CD8-positive, alpha-beta memory T cell (primary cell): ENCODE measurements around the gene CD93. TPM values are rescaled to one million over a fixed set of nuclear protein-coding genes. Genes with fewer than 3 reads are reported as not detected.

Experiments
- CTCF ChIA-PET: fragments of 350-600 bp; sonication (Branson Sonifier 250); formaldehyde crosslinking; loops from one replicate; lab custom pipeline; 2021; ENCODE audit warnings: antibody characterized with exemption; lab: Charles Lee
- POLR2A ChIA-PET: fragments of 350-600 bp; sonication (Branson Sonifier 250); formaldehyde crosslinking; loops from one replicate; lab custom pipeline; 2021; ENCODE audit warnings: antibody characterized with exemption; lab: Charles Lee
- DNase-seq, 5 donors: peaks; one replicate each; pipeline versions ENCODE4 v3.0.0 to v3.0.0-alpha.2; 2020 to 2022; ENCODE audit warnings: mixed read lengths in 1 of 5
- H3K27ac ChIP-seq: one replicate; pipeline ENCODE4 v1.7.0; 2013; ENCODE audit warnings: low read depth, mild to moderate bottlenecking, low read length, moderate library complexity
- H3K27me3 ChIP-seq: 2 replicates; pipeline ENCODE4 v1.7.0; 2013; ENCODE audit warnings: low read length, mild to moderate bottlenecking; ENCODE audit not compliant: insufficient read depth, poor library complexity, severe bottlenecking
- H3K36me3 ChIP-seq: 2 replicates; pipeline ENCODE4 v1.7.0; 2013; ENCODE audit warnings: mild to moderate bottlenecking, low read length, moderate library complexity; ENCODE audit not compliant: insufficient read depth
- H3K4me1 ChIP-seq: 2 replicates; pipeline ENCODE4 v1.7.0; 2013; ENCODE audit warnings: mild to moderate bottlenecking, low read length, moderate library complexity; ENCODE audit not compliant: insufficient read depth
- H3K4me3 ChIP-seq: 2 replicates; pipeline ENCODE4 v1.7.0; 2013; ENCODE audit warnings: mild to moderate bottlenecking, low read length
- H3K9me3 ChIP-seq: 2 replicates; pipeline ENCODE4 v1.7.0; 2013; ENCODE audit warnings: mild to moderate bottlenecking, low read length
- H3K27ac Mint-ChIP-seq, 8 donors: one replicate each; pipeline ENCODE4 v1.8.0; 2020 to 2021; ENCODE audit warnings: mixed read lengths in 8 of 8, mild to moderate bottlenecking in 6 of 8, inconsistent platforms in 3 of 8, moderate library complexity in 3 of 8
- H3K27me3 Mint-ChIP-seq, 2 donors: one replicate each; pipeline ENCODE4 v1.8.0; 2020 to 2021; ENCODE audit warnings: mixed read lengths in 2 of 2, mild to moderate bottlenecking in 1 of 2, moderate library complexity in 1 of 2
- H3K36me3 Mint-ChIP-seq, 3 donors: one replicate each; pipeline ENCODE4 v1.8.0; 2020 to 2021; ENCODE audit warnings: mixed read lengths in 3 of 3, inconsistent platforms in 1 of 3, mild to moderate bottlenecking in 1 of 3
- H3K4me1 Mint-ChIP-seq, 3 donors: one replicate each; pipeline ENCODE4 v1.8.0; 2020 to 2021; ENCODE audit warnings: mixed read lengths in 3 of 3, inconsistent platforms in 1 of 3, mild to moderate bottlenecking in 1 of 3
- H3K4me3 Mint-ChIP-seq, 7 donors: one replicate each; pipeline ENCODE4 v1.8.0; 2020 to 2021; ENCODE audit warnings: mixed read lengths in 7 of 7, mild to moderate bottlenecking in 6 of 7, moderate library complexity in 4 of 7, inconsistent platforms in 2 of 7
- H3K9me3 Mint-ChIP-seq, 5 donors: one replicate each; pipeline ENCODE4 v1.8.0; 2020 to 2022; ENCODE audit warnings: mixed read lengths in 5 of 5, mild to moderate bottlenecking in 3 of 5, moderate library complexity in 2 of 5, inconsistent platforms in 1 of 5
- polyA plus RNA-seq: library from polyadenylated mRNA; unstranded; fragments of 300-500 nt; fragmentation: Illumina TruSeq; gene quantifications from one replicate; pipeline ENCODE4 v1.2.3, GENCODE V29; 2021
- total RNA-seq, 2 experiments: library from RNA; stranded (reverse); gene quantifications; one replicate each; pipeline ENCODE4 v1.2.3, GENCODE V29; 2021

Gene CD93
- total and polyA plus RNA-seq, 3 experiments from 2014 or later = 0.02 to 0.53 (median 0.50) TPM

- no peak for DNase-seq
These were observed 42.5 kb upstream of the CD93 start for GRCh38 chr20:23128461-23129125.

GRCh38 chr20:23127506-23128279 is 41.6 kb upstream of the CD93 start:
- Mint-ChIP-seq H3K36me3 (no peaks in the 10 kb centered on the region), H3K9me3 (no peaks in the 10 kb centered on the region), H3K4me3 (no peak overlapping the region), H3K4me1 (no peaks in the 10 kb centered on the region), H3K27me3 (peaks cover 0 to 2% of the 10 kb centered on the region in 2 donors), H3K27ac (no peak overlapping the region)
- ChIA-PET POLR2A (no interaction called here), CTCF (no interaction called here)
- Histone ChIP-seq H3K4me3 (no peak overlapping the region), H3K36me3 (no peaks in the 10 kb centered on the region), H3K9me3 (no peaks in the 10 kb centered on the region), H3K27me3 (no peaks in the 10 kb centered on the region), H3K4me1 (no peaks in the 10 kb centered on the region), H3K27ac (no peak overlapping the region)
- DNase-seq = no peak

More at GRCh38 chr20:23128461-23129125, 42.5 kb upstream of the CD93 start:
- Mint-ChIP-seq H3K9me3 (no peaks in the 10 kb centered on the region), H3K36me3 (no peaks in the 10 kb centered on the region), H3K27ac (no peak overlapping the region), H3K4me3 (no peak overlapping the region), H3K4me1 (no peaks in the 10 kb centered on the region), H3K27me3 (peaks cover 0 to 2% of the 10 kb centered on the region in 2 donors)
- no peaks in the 10 kb centered on the region for H3K27me3 ChIP-seq
- no peak overlapping the region for H3K27ac ChIP-seq
- no peak overlapping the region for H3K4me3 ChIP-seq
- no peaks in the 10 kb centered on the region for H3K9me3 ChIP-seq
- H3K36me3 ChIP-seq = no peaks in the 10 kb centered on the region
- POLR2A ChIA-PET = no interaction called here
- H3K4me1 ChIP-seq = no peaks in the 10 kb centered on the region
- CTCF ChIA-PET = no interaction called here

- no peak overlapping the region for H3K27ac Mint-ChIP-seq
- no peak for DNase-seq
- H3K4me3 Mint-ChIP-seq = no peak overlapping the region
- no peaks in the 10 kb centered on the region for H3K4me1 ChIP-seq
- H3K27ac ChIP-seq = no peak overlapping the region
- H3K4me3 ChIP-seq = no peak overlapping the region
- POLR2A ChIA-PET = no interaction called here
- H3K27me3 ChIP-seq = no peaks in the 10 kb centered on the region
- no peaks in the 10 kb centered on the region for H3K36me3 Mint-ChIP-seq
- peaks cover 2 to 3% of the 10 kb centered on the region in 2 donors for H3K27me3 Mint-ChIP-seq
- H3K9me3 Mint-ChIP-seq = no peaks in the 10 kb centered on the region
- no peaks in the 10 kb centered on the region for H3K9me3 ChIP-seq
- H3K4me1 Mint-ChIP-seq = no peaks in the 10 kb centered on the region
- no peaks in the 10 kb centered on the region for H3K36me3 ChIP-seq
- CTCF ChIA-PET = no interaction called here
These were observed 40.3 kb upstream of the CD93 start for GRCh38 chr20:23126281-23127061.

GRCh38 chr20:23125625-23126191 is 39.6 kb upstream of the CD93 start:
- Mint-ChIP-seq H3K27ac (no peak overlapping the region), H3K9me3 (no peaks in the 10 kb centered on the region), H3K4me1 (no peaks in the 10 kb centered on the region), H3K27me3 (peaks cover 3 to 8% of the 10 kb centered on the region in 2 donors), H3K4me3 (no peak overlapping the region), H3K36me3 (no peaks in the 10 kb centered on the region)
- Histone ChIP-seq H3K4me1 (no peaks in the 10 kb centered on the region), H3K4me3 (no peak overlapping the region), H3K27me3 (no peaks in the 10 kb centered on the region), H3K36me3 (no peaks in the 10 kb centered on the region), H3K9me3 (no peaks in the 10 kb centered on the region), H3K27ac (no peak overlapping the region)
- CTCF ChIA-PET = no interaction called here
- POLR2A ChIA-PET = no interaction called here
- no peak for DNase-seq

GRCh38 chr20:23125159-23125558 is 39.0 kb upstream of the CD93 start:
- Mint-ChIP-seq H3K36me3 (no peaks in the 10 kb centered on the region), H3K4me3 (no peak overlapping the region), H3K27ac (no peak overlapping the region), H3K9me3 (no peaks in the 10 kb centered on the region), H3K27me3 (peaks cover 3 to 8% of the 10 kb centered on the region in 2 donors), H3K4me1 (no peaks in the 10 kb centered on the region)
- Histone ChIP-seq H3K27me3 (no peaks in the 10 kb centered on the region), H3K4me1 (no peaks in the 10 kb centered on the region), H3K36me3 (no peaks in the 10 kb centered on the region), H3K27ac (no peak overlapping the region), H3K4me3 (no peak overlapping the region), H3K9me3 (no peaks in the 10 kb centered on the region)
- DNase-seq = no peak
- ChIA-PET POLR2A (no interaction called here), CTCF (no interaction called here)

- no peak overlapping the region for H3K27ac Mint-ChIP-seq
- H3K9me3 ChIP-seq = no peaks in the 10 kb centered on the region
- CTCF ChIA-PET = no interaction called here
- peaks cover 0 to 2% (median 0%) of the 10 kb centered on the region in 5 donors for H3K9me3 Mint-ChIP-seq
- H3K4me3 Mint-ChIP-seq = no peak overlapping the region
- H3K4me1 ChIP-seq = no peaks in the 10 kb centered on the region
- H3K36me3 ChIP-seq = no peaks in the 10 kb centered on the region
- H3K4me3 ChIP-seq = no peak overlapping the region
- H3K36me3 Mint-ChIP-seq = no peaks in the 10 kb centered on the region
- no peak for DNase-seq
- H3K27me3 Mint-ChIP-seq = peaks cover 3 to 8% of the 10 kb centered on the region in 2 donors
- no peak overlapping the region for H3K27ac ChIP-seq
- H3K27me3 ChIP-seq = no peaks in the 10 kb centered on the region
- no peaks in the 10 kb centered on the region for H3K4me1 Mint-ChIP-seq
- POLR2A ChIA-PET = no interaction called here
These were observed 37.8 kb upstream of the CD93 start for GRCh38 chr20:23123886-23124285.

- no peak for DNase-seq
- Histone ChIP-seq H3K27me3 (no peaks in the 10 kb centered on the region), H3K4me1 (no peaks in the 10 kb centered on the region), H3K27ac (no peak overlapping the region), H3K4me3 (no peak overlapping the region), H3K9me3 (no peaks in the 10 kb centered on the region), H3K36me3 (no peaks in the 10 kb centered on the region)
- Mint-ChIP-seq H3K27me3 (peaks cover 3 to 8% of the 10 kb centered on the region in 2 donors), H3K27ac (no peak overlapping the region), H3K4me3 (no peak overlapping the region), H3K36me3 (no peaks in the 10 kb centered on the region), H3K4me1 (no peaks in the 10 kb centered on the region), H3K9me3 (peaks cover 0 to 2% (median 0%) of the 10 kb centered on the region in 5 donors)
- ChIA-PET CTCF (no interaction called here), POLR2A (no interaction called here)
These were observed 36.9 kb upstream of the CD93 start for GRCh38 chr20:23122796-23123655.
